Activated T-helper 17 cell treated with anti-CD3 and anti-CD28 coated beads, Interleukin-2, amount 50 U/mL, for 72 hours (primary cell): ENCODE measurements around the gene OPN4. TPM values are rescaled to one million over a fixed set of nuclear protein-coding genes. Genes with fewer than 3 reads are reported as not detected.

ENCODE experiments used
- ATAC-seq: fragments of 150-1000 bp; cut with Tn5 transposase; replicated peaks from 2 replicates; pipeline ENCODE4 v1.10.0; 2021; ENCODE audit warnings: mild to moderate bottlenecking, moderate library complexity
- H3K27ac Mint-ChIP-seq: one replicate; pipeline ENCODE4 v1.8.0; 2022; ENCODE audit warnings: mixed read lengths
- H3K27me3 Mint-ChIP-seq: one replicate; pipeline ENCODE4 v1.8.0; 2022; ENCODE audit warnings: mixed read lengths
- H3K36me3 Mint-ChIP-seq: one replicate; pipeline ENCODE4 v1.8.0; 2022; ENCODE audit warnings: low read depth, mild to moderate bottlenecking, mixed read lengths
- H3K4me1 Mint-ChIP-seq: one replicate; pipeline ENCODE4 v1.8.0; 2022; ENCODE audit warnings: mixed read lengths
- H3K4me3 Mint-ChIP-seq: one replicate; pipeline ENCODE4 v1.8.0; 2022; ENCODE audit warnings: mild to moderate bottlenecking, mixed read lengths
- H3K9me3 Mint-ChIP-seq: one replicate; pipeline ENCODE4 v1.8.0; 2022; ENCODE audit warnings: mixed read lengths
- total RNA-seq, 2 donors: library from RNA; stranded (reverse); gene quantifications; one replicate each; pipeline ENCODE4 v1.2.3, GENCODE V29; 2022

Gene OPN4
- total RNA-seq, 2 donors from 2014 or later: not detected

DNA sequence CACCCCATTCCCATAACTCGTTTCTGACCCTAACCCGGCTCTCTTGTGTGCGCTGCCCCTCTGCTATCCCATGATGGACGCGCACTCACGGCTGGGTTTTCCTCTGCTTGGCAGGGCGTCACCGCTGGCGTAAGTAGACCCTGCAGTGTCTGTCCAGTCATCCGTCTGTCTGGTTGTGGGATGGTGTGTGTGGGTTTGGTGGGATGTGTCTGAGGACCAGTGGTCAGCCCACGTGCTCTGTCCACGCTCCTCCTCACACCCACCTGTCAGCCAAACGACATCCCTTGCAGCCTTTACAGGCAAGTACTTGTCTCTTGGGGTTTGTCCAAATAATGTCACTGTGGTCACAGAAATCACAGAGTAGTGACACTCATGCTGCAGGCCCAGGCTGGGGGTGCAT is 34.8 kb downstream of the OPN4 start:
- Mint-ChIP-seq H3K4me1 (no peaks in the 10 kb centered on the region), H3K27me3 (peaks cover 3% of the 10 kb centered on the region), H3K27ac (no peak overlapping the region), H3K4me3 (no peak overlapping the region), H3K9me3 (no peaks in the 10 kb centered on the region), H3K36me3 (no peaks in the 10 kb centered on the region)
- ATAC-seq: no peak

DNA sequence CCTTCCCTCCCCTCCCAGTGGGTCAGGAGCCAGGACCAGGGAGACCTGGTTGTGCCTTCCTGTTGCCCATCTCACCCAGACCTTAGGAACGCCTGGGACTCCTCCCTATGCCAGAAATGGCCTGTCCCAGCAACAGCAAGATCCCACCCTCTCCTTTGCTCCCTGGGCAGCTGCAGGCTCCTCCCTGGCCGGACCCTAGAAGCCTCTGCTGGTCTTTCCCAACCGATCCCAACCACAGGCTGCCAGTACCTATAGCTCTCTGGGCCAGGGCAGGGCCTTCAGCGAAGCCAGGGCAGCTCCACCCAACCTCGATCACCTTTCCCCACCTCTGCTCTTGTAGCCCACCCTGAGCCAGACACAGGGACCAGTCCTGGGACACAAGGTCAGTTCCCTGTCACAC is 35.9 kb downstream of the OPN4 start:
- Mint-ChIP-seq H3K36me3 (no peaks in the 10 kb centered on the region), H3K27ac (no peak overlapping the region), H3K27me3 (peaks cover 3% of the 10 kb centered on the region), H3K4me3 (no peak overlapping the region), H3K9me3 (no peaks in the 10 kb centered on the region), H3K4me1 (no peaks in the 10 kb centered on the region)
- ATAC-seq: no peak

DNA sequence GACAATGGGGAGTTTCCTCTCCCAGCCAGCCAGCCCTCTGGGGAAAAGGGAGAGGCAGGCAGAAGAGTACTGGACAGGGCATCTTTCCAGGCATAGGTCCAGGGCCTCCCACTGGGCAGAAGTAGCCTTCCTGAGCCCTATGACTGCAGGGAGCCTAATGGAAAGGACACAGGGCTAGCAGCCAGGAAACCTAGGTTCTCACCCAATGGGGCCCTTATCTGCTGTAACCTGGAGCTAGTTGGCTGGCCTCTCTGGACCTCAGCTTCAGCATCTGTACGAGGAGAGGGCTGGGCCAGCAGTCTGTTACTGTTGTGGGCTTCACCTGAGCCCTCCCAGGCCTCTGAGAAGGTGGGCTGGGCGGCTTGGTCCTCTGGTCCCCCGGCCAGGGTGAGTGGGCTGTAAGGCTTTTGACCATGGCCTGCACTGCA is 36.3 kb downstream of the OPN4 start:
- no peak for ATAC-seq
- H3K27ac Mint-ChIP-seq: no peak overlapping the region
- H3K27me3 Mint-ChIP-seq: peaks cover under 1% of the 10 kb centered on the region
- H3K4me3 Mint-ChIP-seq: no peak overlapping the region
- no peaks in the 10 kb centered on the region for H3K9me3 Mint-ChIP-seq
- H3K4me1 Mint-ChIP-seq: no peaks in the 10 kb centered on the region
- H3K36me3 Mint-ChIP-seq: no peaks in the 10 kb centered on the region

DNA sequence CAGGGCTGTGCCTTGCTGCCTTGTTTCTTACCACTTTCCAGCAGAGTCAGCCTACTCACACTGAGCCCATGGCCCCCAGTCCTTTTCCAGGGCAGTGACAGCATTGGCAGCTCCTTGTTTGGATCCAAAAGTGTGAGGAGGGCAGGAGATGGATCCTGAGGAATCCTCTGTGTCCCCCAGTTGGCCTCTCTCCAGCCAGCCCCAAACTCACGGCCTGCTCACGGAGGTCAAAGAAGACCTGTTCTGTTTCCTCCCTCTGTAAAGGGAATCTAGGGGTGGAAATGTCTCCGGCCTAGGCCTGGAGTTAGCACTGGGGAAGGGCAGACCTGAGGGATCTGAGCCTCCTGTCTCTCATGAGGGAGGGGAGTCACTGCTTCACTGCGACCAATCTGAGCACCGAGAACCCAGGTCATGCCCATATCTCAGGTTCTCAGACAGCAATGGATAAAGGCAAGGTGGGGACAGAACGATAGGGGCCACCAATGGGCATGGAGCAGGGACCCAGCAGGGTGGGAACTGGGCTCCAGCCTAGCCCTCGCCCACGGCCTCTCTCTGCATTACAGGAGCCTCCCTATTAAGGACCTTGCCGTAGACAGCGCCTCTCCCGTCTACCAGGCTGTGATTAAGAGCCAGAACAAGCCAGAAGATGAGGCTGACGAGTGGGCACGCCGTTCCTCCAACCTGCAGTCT is 37.1 kb downstream of the OPN4 start:
- ATAC-seq: no peak
- Mint-ChIP-seq H3K27ac (no peak overlapping the region), H3K27me3 (no peaks in the 10 kb centered on the region), H3K4me1 (no peaks in the 10 kb centered on the region), H3K4me3 (no peak overlapping the region), H3K36me3 (no peaks in the 10 kb centered on the region), H3K9me3 (no peaks in the 10 kb centered on the region)

DNA sequence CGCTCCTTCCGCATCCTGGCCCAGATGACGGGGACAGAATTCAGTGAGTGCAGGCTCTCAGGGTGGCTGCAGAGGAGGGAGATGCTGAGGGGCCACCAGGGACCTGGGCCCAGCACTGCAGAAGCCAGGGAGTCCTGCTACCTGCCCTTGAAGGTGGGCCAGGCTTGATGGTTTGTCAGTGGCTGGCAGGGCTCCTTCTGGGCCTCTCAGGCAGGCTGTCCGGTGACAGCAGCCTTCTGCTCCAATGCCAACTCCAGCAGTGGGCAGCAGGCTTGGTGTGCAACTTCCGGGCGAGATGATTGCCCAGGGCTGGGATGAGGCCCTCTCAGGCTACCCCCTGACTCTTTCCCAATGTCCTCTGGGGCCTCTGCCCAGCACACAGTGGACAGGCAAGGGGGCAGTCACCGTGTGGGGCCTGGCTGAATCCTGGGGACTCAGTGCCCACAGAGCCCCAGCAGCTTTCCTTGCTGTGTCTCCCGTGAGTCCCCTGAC is 37.7 kb downstream of the OPN4 start:
- Mint-ChIP-seq H3K4me1 (no peaks in the 10 kb centered on the region), H3K9me3 (no peaks in the 10 kb centered on the region), H3K4me3 (no peak overlapping the region), H3K27me3 (no peaks in the 10 kb centered on the region), H3K36me3 (no peaks in the 10 kb centered on the region), H3K27ac (no peak overlapping the region)
- ATAC-seq: no peak

DNA sequence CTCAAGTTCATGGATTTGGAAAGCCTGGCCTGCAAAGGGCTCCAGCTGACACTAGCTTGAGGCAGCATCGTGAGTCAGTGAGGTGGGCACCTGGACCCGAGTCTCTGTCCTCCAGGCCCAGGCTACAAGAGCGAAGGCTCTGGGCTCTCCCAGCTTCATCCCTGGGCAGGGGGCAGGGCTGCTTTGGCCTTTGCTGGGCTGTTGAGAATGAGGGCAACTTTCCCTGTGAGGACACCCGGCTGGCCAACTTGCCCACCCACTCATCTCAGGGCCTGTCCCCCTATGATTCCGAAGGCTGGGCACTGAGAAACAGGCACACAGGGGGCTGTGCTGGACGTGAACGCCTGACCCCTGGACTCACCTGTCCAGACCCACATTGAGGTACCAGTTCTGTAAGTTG is 38.3 kb downstream of the OPN4 start:
- H3K27me3 Mint-ChIP-seq: no peaks in the 10 kb centered on the region
- H3K27ac Mint-ChIP-seq: no peak overlapping the region
- H3K9me3 Mint-ChIP-seq: no peaks in the 10 kb centered on the region
- H3K36me3 Mint-ChIP-seq: no peaks in the 10 kb centered on the region
- no peaks in the 10 kb centered on the region for H3K4me1 Mint-ChIP-seq
- H3K4me3 Mint-ChIP-seq: no peak overlapping the region
- no peak for ATAC-seq

DNA sequence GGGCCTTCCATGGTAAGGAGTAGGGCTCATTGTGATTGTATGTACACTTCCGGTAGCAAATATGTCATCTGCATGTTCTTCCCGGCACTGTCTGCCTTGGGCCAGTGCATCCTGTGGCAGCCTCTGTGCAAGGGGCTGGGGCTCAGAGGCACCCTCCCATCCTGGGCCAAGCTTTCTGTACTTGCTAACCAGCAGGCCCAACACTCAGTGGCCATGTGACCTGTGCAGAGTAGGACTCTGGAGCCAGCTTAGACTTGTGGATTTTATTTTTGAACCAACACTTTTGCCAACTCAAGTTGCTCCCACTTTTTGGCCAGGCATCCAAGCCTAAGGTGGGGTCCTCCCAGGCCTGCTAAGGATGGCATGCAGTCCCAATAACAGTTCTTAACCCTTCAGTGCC is 38.9 kb downstream of the OPN4 start:
- Mint-ChIP-seq H3K36me3 (no peaks in the 10 kb centered on the region), H3K9me3 (no peaks in the 10 kb centered on the region), H3K27ac (no peak overlapping the region), H3K27me3 (no peaks in the 10 kb centered on the region), H3K4me3 (no peak overlapping the region), H3K4me1 (no peaks in the 10 kb centered on the region)
- ATAC-seq: no peak

DNA sequence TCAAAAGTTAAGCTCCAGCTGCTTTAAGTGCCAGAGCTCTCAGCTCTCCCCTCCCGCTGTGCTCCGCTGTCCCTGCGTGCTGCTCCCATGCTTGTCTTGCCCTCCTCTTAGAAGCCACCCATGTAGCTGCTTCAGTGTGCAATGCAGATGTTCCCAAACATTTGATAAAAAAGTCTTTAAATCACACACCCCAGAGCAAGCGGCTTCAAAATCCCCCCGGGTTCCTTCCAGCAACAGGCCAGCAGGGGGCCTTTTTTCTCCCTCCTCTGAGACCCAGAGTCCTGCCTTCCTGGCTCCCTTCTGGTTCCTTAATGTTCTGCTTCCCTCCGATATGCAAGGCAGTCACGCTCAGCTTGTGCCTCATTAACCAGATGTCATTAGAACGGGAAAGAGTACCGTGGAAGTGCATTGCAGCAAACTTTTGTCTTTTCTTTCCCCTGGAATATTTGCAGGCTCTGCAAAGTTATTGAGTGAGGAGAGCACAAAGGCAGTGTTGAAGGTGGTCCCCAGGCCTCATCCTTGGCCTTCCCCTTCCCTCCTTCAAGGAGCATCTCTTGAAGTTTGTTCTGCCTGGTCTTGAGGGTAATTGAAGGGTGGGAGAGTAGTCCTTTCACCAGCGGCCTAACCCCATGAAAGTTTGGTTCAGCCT is 39.5 kb downstream of the OPN4 start:
- ATAC-seq: peak; percentile 33
- H3K4me3 Mint-ChIP-seq: no peak overlapping the region
- H3K9me3 Mint-ChIP-seq: no peaks in the 10 kb centered on the region
- no peaks in the 10 kb centered on the region for H3K27me3 Mint-ChIP-seq
- no peak overlapping the region for H3K27ac Mint-ChIP-seq
- H3K36me3 Mint-ChIP-seq: no peaks in the 10 kb centered on the region
- no peaks in the 10 kb centered on the region for H3K4me1 Mint-ChIP-seq

DNA sequence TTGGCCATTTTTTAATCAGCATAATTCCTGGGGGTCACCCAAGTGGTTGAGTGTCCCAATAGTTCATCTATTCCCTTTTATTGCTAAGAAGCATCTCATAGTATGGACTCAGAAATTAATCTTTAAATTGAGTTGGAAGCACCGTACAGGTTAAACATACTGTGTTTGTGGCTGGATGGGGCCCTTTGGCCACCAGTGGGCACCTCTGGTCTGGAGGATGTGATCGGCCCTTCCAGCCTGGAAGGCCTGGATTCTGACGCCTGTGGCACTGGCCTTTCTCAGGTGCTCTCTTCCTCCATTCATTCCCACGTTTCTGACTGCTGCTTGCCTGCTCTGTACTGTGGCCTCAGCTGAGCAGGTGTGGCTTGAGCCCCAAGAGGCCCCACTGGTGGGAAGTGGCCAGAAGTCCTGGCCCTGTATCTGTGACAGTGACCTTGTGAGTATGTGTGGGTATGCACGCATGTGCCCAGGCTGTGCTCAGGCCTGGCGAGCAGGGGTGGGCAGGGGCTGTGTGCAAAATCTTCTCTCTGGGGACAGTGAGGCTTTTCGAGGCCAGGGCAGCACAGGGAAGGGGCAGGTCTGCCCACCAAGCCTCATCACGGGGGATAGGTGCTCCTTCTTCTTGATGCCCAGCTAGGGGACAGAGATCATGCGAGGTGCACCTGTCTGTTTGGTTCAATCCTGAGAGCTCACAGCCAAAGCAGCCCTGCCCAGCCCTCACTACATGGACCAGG is 44.0 kb downstream of the OPN4 start:
- no peak for ATAC-seq
- H3K4me3 Mint-ChIP-seq: no peak overlapping the region
- H3K36me3 Mint-ChIP-seq: no peaks in the 10 kb centered on the region
- no peaks in the 10 kb centered on the region for H3K9me3 Mint-ChIP-seq
- no peak overlapping the region for H3K27ac Mint-ChIP-seq
- H3K27me3 Mint-ChIP-seq: no peaks in the 10 kb centered on the region
- H3K4me1 Mint-ChIP-seq: no peaks in the 10 kb centered on the region

DNA sequence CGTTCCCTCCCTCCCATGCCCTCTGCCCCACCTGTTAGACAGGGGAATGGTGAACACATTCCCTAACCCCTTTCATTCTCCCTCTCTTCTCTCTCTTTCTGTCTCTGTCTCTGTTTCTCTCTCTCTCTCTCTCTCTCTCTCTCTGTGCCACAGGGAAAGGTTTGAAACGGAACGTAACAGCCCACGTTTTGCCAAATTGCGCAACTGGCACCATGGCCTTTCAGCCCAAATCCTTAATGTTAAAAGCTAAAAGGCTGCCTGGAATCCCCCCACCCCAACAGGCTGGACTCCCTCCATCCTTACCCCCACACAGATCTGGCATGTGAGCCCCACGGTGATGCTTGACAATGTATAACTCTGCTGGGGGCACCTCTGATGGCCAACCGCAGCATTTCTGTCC is 44.8 kb downstream of the OPN4 start:
- H3K36me3 Mint-ChIP-seq: no peaks in the 10 kb centered on the region
- H3K9me3 Mint-ChIP-seq: no peaks in the 10 kb centered on the region
- no peak overlapping the region for H3K27ac Mint-ChIP-seq
- H3K27me3 Mint-ChIP-seq: no peaks in the 10 kb centered on the region
- no peak for ATAC-seq
- H3K4me1 Mint-ChIP-seq: no peaks in the 10 kb centered on the region
- H3K4me3 Mint-ChIP-seq: no peak overlapping the region

DNA sequence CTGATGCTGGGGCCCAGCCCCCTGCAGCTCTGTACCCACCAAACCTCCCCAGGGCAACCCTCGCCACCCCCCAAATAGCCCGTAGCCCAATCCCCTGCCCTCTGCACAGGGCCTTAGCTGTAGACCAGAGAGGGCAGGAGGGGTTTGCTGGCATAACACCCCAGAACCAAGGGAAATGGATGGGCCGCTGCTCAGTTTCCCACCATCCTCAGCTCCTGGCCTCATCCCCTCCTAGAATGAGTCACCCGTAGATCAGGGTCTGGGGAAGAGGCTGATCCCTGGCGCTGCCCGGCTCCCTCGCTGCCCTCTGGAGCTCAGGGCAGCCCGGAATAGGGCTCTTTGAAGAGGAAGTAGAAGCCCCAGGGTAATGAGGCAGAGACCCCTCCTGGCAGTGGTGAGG is 45.2 kb downstream of the OPN4 start:
- H3K4me3 Mint-ChIP-seq: no peak overlapping the region
- no peak overlapping the region for H3K27ac Mint-ChIP-seq
- no peaks in the 10 kb centered on the region for H3K27me3 Mint-ChIP-seq
- no peaks in the 10 kb centered on the region for H3K4me1 Mint-ChIP-seq
- H3K36me3 Mint-ChIP-seq: no peaks in the 10 kb centered on the region
- H3K9me3 Mint-ChIP-seq: no peaks in the 10 kb centered on the region
- no peak for ATAC-seq

DNA sequence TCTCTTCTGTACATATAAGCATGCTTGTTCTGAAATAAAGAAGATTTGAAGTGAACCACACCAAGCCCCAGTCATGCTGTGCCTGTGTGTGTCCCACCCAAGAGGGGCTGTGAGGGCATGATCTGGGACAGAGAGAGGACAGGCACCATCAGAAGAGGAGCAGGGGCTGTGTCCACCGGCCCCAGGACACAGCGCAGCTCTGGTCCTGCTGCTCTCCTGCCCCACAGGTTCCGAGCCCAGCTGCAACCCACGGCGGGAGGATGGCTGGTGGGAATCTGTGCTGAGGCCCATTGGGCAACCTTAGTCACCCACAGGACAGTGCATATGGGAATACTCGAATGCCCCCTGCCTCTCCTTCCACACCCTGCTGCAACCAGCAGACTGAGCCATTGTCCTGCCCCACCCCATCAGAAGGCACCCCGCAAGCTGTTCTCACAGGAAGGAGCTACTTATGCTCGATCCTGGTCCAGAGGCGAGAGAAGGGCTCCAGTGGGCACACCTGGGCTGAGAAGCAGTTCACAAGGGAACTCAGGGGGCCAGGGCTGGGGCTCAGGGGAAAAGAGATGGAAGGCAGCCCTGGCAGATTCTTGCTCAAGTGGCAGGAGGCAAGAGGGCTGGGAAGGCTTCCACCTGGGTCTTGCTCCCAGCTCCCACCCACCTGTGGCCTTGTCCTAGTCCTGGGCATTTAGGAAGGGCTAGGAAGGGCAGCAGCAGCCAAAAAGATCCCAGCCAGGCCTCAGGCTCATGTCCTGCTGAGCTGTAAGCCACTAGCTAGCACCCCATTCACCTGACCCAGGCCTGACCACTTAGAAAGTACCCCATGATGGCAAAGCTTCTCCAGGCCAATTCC is 45.9 kb downstream of the OPN4 start:
- ATAC-seq: no peak
- Mint-ChIP-seq H3K36me3 (no peaks in the 10 kb centered on the region), H3K9me3 (no peaks in the 10 kb centered on the region), H3K4me1 (no peaks in the 10 kb centered on the region), H3K27ac (no peak overlapping the region), H3K4me3 (no peak overlapping the region), H3K27me3 (no peaks in the 10 kb centered on the region)

DNA sequence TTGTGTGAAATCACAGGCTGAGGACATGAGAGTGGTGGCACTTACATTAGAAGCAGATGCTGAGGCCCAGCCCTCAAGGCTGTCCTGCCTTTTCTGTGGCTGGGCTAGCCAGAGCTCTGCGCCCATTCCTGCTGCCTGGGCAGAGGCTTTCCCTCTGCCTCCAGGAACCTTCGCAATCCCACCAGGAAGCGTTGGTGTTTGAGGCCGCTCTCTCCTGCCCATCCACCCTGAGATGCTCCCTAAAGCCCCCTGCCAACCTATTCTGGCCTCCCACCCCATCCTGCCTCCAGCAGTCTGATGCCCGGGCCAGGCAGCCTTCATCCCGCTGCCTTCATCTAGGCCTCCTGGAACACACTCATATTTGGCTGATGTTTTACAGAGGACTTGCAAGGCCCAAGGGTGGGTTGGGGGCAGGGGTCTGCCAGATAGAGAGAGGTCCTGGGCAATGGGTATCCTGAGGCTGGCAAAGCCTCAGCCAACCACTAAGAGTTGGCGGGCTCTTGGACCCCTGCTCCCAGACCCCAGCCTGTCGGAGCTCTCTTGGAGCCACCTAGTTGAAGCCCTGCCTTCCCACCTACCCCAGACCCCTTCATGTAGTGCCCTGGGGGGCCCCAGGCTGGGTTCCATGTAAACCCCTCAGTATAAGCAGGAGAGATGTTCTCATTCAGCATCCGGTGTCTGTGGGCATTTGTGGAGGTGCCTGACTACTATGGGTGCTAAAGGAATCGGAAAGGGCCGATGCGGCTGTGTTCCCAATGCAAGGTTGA is 46.7 kb downstream of the OPN4 start:
- Mint-ChIP-seq H3K4me3 (no peak overlapping the region), H3K27me3 (no peaks in the 10 kb centered on the region), H3K4me1 (no peaks in the 10 kb centered on the region), H3K27ac (no peak overlapping the region), H3K9me3 (no peaks in the 10 kb centered on the region), H3K36me3 (no peaks in the 10 kb centered on the region)
- ATAC-seq: no peak

DNA sequence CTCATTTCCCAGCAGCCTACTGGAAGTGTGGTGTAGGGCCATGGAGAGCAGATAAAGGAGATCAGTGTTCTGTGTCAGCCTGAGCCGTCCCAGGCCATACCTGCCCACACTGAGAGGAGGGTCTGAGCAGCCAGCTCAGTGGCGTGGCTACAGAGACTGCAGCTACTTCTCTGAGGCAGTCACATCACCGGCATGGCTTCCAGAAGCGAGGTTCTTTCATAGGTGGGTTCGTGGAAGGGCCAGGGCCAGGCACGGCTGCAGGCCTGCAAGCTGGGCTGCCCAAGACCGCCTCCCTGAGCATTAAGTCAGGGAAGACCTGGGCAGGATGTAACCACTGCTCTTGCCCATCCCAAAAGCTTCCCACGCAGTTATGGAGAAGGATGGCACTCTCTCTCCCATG is 48.8 kb downstream of the OPN4 start:
- Mint-ChIP-seq H3K27ac (no peak overlapping the region), H3K36me3 (no peaks in the 10 kb centered on the region), H3K4me1 (no peaks in the 10 kb centered on the region), H3K27me3 (no peaks in the 10 kb centered on the region), H3K9me3 (no peaks in the 10 kb centered on the region), H3K4me3 (no peak overlapping the region)
- no peak for ATAC-seq
